Tongue (tissue), 2 donors: ENCODE data around the gene RHEB. TPM values are rescaled to one million over a fixed set of nuclear protein-coding genes. Genes with fewer than 3 reads are reported as not detected.
A peak's percentile ranks its signal among the peaks of the same experiment; 100 is the strongest.

ENCODE experiments used
- DNase-seq: peaks from one replicate; pipeline ENCODE4 v3.0.0-alpha.2; 2015
- total RNA-seq: library from RNA; depleted of rRNA; stranded (reverse); fragments of >200 nt; gene quantifications from one replicate; pipeline ENCODE4 v1.2.3, GENCODE V29; 2014

The RHEB gene
- total RNA-seq, 1 donor from 2014 or later, result 64.9 TPM

DNA sequence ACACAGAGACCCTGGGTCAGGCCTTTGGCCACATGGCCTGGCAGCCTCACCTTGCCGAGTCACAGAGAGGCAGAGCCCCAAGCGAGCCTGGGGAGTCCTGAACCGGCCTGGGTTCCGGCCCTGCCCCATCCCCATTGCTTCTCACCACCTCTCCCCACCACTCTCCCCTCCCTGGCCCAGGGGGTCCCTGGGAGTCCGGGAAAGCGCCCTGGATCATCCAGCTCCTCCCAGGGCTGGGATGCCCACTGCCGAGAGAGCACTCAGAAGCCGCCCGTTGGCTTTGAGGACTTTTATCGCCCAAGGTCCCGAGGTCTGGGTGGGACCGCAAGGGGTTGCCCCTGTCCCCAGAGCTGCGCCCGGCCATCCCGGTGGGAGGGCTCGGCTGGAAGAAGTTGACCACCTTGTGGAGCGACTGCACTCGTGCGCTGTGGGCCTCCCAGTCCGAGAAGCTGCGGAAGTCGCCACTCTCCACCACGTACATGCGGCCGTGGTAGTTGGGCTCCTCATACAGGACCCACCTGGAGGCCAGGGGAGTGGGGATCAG, 87.9 kb downstream of the RHEB start:
- DNase-seq, result no peak

DNA sequence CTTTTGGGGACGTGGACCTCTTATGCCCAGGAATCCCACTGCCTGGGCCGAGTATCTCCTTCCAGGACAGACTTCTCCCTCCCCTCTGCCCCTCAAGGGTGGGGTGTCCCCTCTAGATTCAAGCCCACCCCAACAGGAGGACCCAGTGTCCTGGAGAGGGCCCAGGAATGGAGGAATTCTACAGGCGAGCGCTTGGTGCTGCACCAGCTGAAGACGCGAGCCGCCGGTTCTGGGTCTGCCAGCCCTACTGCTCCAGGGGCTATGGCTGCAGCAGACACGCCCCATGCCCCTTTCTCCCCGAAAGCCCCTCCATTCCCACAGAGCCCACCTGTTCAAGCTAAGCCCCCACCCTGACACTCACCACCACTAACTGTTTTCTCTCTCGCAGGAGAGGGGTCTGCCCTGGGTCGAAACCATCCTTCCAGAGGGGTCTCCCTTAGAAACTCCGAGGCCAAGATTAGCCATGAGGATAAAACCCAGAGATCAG, 88.4 kb downstream of the RHEB start:
- DNase-seq, result no peak

DNA sequence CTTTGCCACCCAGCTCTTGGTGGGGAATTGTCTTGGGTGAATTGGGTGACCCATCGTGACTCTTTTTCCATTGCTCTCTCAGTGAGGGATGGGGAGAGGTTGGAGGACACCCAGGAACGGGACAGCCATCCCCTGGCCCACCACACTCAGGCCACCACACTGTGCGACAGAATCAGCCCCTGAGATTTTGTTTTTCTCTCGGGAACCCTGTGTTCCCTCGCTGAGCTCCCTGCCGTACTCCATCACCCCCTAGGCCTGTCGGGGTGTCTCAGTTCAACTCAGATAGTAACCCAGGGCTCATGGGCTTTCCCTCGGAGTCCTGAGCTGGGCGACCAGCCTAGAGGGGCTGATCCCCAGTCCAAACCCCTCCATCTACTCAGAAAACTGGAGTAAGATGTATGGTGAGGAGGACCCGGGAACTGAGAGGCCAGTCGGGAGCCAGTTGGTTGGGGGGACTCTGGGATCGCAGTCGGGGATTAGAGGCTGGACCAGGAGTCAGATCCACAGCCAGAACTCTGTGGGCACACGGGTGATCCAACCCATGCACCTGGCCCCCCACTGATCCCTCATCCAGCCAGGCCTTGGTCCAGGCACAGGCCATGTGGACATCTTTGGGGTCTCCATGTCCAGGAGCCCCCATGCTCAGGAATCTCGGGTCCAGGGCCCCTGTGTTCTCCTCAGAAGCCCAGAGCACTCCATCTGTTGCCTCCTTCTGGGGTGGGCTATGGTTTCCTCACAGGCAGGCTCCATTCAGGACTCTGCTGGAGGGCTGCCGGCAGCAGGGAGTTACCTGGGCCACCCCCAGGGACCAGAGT, 89.1 kb downstream of the RHEB start:
- DNase-seq, result no peak

DNA sequence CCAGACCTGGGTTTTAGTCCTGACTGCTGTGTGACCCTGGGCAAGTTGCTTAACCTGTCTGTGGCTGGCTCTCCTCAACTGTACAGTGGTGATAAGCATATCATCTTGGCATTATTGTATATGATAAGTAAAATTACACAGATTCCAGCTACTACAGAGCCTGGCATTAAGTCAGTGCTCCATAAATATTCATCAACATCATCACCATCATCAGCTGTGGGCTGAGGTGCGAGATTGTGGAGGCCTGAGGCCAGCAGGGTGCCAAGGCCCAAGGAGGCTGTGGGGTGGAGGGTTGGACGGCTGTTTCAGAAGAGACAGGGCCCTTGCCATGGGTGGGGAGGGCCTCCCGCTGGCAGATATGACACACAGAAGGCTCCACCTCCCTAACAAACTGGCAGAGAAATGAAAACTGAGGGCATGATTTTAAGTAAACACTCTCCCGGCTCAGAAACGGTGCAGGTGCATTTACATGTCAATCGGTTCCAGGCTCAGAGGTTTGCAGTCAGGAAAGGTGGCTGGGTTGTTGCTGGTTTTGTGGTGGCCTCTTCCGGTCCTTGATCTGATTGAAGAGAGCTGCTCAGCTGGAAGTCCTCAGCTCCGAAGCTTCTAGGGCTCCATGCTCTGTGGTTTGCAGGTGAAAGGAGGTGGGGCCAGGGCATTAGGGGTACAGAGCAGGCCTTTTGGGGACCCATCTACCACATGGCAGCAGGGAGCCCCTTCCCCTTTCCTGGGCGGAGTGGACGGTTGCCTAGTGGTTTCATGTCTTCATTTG, 89.9 kb downstream of the RHEB start:
- no peak for DNase-seq

DNA sequence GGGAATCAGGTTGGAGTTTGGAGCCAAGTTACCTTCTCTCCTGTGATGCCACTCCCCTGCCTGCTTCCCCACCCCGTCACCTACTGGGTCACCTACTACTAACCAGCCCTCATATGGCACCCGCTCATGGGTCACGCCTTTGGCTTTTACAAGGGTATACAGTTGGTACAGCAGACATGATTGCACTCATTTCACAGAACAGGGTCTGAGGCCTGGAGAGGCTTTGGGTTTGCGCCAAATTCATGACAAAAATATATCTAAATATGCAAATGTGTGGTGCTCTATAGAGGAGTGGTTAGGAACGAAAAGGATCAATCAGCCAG, 90.5 kb downstream of the RHEB start:
- no peak for DNase-seq

DNA sequence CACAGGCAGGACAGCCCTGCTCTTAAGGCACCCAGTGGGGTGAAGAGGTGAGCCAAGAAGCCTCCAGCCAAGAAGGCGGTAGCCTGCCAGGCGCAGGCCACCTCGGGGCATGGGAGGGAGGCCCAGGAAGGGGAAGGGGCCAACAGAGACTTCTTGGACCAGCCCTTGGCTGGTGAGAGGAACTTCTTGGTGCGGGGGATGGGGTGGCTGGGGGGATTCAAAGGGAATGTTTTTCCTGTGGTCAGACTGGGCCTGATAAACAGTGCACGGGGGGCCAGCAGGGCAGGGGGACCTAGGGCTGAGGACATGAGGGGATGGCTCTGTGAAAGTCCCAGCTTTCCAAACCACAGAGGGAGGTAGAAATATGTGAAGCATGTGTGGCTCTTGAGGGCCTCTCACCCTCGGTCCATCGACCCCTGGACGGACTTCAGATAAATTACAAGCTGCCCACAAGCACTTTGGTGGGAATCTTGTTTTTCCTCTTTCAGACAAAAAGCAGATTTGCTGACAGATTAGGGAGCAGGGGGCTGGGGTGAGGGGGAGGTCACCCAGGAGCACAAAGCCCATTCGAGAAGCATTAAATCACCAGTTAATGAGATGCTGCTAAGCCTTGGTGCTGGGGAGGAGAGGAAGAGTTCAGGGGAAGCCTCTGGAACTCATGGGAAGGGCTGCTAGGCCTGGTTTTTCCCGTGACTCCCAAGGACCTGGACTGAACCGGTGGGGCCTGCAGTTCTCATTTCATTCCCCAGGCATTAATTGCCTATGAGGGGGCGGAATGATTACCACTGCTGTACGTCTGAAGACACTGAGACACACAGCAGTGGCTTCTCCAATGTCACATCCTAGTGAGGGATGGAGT, 91.1 kb downstream of the RHEB start:
- peak; percentile 35 for DNase-seq

DNA sequence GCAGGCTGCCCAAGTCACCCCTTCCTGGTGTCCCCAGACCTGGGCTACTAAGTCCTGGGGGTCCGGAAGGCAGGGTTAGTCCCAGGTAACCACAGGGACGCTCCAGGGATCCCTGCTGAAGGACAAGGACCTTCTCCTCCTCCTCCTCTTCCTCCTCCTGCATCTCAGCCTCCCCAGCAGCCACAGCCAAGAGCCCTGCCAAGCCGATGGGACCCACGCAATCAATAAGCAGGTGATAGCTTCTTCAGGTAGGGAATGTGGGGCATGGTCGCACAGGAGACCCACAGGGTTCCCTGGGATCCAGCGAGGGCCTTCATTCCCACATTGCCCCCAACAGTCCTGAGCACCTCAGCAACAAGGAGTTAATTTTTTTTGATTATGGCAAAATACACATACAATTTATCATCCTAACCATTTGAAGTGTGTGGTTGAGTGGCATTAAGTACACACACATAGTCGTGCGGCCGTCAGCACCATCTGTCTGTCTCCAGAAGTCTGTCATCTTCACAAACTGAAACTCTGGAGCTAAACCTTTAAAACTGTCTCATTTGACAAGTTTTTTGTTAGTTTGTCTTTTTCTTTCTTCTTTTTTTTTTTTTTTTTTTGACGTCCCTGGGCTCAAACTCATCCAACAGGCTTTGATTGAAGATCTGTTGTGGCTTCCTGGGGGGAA, 91.9 kb downstream of the RHEB start:
- no peak for DNase-seq

DNA sequence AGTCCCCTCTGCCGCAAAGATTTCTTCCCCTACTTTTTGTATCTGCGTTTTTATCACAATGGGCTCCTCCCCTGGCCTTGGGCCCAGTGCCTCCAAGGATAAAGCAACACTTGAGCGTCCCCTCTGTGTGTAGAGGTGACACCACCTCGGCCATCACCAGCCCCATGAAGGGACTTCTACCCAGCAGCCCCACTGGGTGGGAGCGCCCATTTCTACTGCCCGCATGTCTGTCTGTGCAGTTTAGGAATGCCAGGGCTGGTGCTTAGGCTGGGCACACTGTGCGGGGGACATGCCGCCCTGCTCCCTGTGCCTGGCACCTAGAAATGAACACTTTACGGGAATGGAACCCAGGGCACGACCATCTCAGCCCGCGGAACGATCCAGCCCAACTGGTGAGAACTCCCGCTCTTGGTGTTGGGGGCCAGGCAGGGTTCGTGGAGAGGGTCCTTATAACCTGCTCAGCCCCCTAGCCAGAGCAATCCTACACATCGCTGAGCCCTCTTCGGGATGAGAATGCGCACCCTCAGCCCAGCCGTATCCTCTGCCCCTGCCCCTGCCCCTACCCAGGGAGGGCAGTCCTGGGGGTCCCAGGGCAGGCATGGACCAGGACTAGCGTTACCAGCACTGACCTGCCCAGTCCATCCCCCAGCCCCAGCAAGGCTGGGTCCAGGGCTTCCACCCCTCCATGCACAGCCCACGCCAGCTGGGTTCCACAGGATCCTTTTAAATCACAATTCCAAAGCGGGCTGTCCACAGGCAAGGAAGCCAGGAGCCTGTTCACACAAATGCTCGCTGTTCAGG, 92.6 kb downstream of the RHEB start:
- no peak for DNase-seq

DNA sequence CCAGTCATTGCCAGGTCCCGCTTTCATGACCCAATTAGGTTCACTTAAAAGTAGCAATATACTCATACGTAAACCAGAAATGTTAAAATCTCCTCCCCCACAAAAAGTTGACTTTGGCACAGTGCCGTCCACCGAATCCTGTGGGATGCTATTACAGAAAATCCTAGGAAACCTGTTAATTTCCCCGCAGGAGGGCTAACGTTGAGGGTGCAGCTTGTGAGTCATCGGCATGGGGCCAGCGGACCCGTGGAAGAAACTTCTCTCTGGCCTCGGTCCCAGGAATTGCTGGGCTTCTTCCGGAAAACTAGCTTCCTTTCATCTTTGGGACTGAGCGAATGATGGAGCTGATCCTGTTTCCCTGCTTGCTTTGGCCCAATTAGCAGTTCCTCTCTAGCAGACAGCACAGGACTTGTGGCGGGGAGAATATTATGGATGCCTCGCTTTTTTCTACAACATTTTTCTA, 93.2 kb downstream of the RHEB start:
- DNase-seq, result peak; percentile 75

DNA sequence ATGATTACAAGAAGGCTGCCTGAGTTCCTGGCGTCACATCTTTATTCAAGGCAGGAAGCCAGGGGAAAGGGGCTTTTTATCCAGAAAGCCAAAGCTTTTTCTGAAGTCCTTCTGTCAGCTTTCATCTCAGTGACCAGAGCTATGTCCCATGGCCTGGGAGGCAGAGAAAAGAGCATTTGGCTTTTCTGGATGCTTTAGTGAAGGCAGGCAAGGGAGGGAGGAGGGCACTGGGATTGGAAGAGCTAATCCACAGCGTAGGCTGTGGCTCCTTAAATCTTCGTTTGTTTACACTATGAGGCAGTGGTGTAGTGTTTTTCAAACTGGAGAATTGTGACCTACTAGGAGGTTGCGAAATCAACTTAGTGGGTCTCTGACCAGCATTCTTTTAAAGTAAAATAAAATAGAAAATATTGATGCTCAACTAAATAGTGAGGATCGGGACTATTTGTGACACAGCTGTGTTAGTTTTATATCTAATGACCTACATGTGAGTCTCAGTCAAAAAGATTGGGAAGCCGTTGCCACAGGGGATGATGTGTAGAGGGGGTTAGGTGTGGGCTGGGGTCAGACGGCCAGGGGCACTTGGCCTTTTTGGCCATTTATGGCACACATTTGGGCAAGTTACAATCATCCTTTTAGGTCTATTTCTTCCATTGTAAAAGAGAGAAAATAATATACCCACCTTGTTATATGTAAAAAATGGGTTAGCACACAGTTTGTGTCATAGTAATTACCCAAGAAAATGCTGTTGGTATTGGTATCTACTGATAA, 93.8 kb downstream of the RHEB start:
- DNase-seq, result no peak

DNA sequence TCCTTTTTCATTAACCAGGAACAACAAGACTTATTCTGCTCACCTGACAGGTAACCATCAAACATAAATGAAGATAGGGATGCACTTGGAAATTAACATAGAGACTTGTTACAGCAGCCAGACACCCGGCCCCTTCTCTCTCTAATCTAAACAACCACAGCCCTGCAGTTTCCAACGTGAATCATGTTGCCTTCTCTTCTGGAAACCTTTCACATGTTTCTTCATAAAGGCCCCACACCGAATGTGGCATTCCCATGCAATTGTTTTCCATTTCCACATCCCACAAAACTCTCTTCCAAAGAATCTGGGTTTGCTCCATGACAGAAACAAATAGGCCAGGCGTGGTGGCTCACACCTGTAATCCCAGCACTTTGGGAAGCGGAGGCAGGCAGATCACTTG, 94.9 kb downstream of the RHEB start:
- no peak for DNase-seq

DNA sequence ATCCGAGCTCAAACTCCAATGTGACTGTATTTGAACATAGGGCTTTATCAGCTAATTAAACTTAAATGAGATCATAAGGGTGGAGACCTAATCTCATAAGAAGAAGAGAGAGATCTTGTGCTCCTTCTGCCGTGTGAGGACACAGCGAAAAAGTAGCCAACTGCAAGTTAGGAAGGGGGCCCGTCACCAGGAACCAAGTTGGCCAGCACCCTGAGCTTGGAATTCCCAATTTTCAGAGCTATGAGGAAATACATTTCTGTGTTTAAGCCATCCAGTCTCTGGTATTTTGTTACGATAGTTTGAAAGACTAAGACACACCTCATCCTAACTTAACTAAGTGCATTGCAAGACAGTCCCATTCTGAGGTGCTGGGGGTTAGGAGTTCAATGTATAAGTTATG, 95.8 kb downstream of the RHEB start:
- no peak for DNase-seq

DNA sequence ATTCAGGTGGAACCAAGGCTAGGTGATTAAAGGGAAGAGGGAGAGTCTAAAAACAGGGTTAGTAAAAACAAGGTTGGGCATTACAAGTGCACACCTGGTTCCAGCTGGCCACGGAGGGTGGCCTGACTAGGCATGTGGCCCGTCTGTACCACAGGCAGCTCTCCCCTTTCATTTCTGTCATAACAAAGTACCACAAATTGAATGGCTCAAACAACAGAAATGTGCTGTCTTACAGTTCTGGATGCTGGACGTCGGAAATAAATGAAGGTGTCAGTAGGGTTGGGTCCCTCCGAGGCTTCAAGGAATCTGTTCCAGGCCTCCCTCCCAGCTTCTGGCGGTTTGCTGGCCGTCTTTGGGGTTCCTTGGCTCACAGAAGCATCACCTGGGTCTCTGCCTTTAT, 96.5 kb downstream of the RHEB start:
- no peak for DNase-seq

DNA sequence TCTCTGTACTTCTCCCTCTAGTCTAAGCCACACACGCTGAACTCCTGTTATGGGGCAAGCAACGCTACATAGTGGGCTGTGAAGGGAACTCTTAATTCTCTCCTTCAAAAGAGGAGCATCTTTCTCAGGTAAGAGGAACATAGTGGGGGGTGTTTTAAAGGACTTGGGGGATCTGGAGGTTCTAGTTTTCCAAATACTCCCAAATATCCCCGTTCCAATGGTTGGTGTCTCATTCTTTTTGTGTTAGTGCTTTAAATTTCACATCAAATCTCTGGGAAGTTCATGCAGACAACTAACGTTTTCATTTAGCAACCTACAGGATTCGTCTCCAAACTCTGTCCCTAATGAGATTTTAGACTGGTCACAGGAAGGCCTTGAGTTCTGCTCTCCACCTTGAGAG, 97.5 kb downstream of the RHEB start:
- no peak for DNase-seq

DNA sequence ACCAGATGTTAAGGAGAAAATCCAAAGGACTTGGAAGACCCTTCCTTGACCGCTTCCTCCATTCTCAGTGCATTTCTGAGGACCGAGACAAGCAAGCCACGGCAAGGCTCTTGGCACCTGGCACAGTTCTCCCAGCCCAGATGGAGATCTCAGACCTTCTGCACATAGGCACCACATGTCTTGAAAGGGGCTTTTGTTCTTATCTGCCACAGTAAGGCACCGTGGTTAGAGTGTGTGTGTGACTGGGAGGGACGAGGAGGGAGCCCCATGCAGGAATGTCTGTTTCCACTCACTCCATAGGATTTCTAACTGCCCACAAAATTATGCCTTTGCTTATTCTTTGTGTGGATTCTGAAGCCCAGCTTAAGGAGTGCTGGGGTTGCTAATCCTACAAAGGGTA, 99.6 kb downstream of the RHEB start:
- DNase-seq, result no peak

DNA sequence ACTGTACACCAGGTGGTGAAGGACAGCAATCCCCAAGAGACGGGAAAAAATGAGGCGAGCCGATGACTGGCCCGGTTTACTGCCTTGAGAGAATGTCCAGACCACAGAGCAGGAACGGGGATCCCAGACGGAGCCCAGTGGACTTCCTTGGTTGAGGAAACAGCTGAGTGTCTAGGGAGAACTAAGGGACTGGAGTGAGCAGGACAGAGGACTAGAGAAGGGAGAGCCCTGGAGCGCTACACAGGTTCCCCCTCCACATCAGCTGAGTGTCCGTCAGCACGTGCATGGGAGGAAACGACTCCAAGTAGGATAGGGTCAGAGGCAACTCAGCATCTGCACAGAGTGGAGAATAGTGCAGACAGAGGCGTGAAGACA, 102.8 kb downstream of the RHEB start:
- DNase-seq, result peak; percentile 64

DNA sequence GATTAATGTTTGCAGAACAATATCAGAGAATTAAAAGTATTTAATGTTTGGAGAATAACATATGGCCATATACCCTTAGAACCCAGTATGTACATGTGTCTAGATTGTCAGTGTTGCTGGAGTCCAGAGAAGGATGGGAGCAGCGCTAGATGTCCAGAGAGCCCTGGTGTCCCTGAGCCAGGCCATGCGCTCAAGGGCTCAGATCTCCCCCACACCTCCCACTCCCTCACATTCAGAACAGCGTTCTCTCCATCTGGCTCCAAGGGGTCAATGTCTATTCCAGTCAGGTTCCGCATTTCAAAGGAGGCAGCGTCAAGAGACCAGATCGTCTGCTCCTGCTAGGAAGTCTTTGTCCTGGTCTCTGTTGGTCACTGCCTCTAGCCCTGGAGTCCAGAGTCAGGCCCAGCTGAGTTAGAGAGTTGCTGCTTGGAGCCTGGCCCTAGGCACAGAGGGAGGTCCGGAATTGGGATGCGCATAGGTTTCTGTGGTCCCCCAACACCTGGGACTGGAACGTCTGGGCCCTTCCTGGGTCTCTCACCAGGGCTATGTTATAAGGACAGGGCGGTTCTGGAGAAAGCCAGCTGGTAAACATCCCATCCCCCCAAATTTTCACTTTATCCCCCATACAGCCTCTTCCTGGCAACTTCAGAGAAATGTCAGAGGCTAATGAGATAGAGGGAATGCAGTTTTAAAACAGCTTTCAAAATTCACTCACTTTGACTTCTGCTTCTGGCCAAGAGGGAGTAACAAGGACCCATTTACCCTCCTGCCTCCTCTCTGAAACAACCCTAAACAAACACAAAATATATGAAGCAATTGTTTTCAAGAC, 103.4 kb downstream of the RHEB start:
- no peak for DNase-seq
